GM23338 (cell line): ENCODE data around the gene TBCD.
"Not testable (repeated sequence)": the region's sequence is repeated elsewhere in the genome, so short reads cannot be mapped to it uniquely, and the experiment has no call there.

ENCODE experiments used
- CTCF ChIP-seq, 2 experiments: fragments of 200-600 bp in 1 of 2; sonication (generic) in 1 of 2; conservative IDR thresholded peaks; 2 replicates each; pipeline versions ENCODE4 v1.5.1 to v1.6.1; 2016 to 2017; ENCODE audit warnings: antibody characterized with exemption in 2 of 2, low read depth in 2 of 2, mild to moderate bottlenecking in 2 of 2, moderate library complexity in 1 of 2
- ETS1 ChIP-seq: IDR thresholded peaks from 2 replicates; pipeline ENCODE4 v1.6.1; 2016; ENCODE audit warnings: antibody characterized with exemption
- EZH2 ChIP-seq: fragments of 200-600 bp; sonication (generic); IDR thresholded peaks from one replicate; pipeline ENCODE4 v1.8.0; 2017; ENCODE audit warnings: antibody characterized with exemption, mild to moderate bottlenecking, low read depth; ENCODE audit not compliant: unreplicated experiment
- EZH2phosphoT487 ChIP-seq: fragments of 200-600 bp; sonication (generic); IDR thresholded peaks from one replicate; pipeline ENCODE4 v1.8.1; 2018; ENCODE audit warnings: antibody characterized with exemption; ENCODE audit not compliant: unreplicated experiment

DNA sequence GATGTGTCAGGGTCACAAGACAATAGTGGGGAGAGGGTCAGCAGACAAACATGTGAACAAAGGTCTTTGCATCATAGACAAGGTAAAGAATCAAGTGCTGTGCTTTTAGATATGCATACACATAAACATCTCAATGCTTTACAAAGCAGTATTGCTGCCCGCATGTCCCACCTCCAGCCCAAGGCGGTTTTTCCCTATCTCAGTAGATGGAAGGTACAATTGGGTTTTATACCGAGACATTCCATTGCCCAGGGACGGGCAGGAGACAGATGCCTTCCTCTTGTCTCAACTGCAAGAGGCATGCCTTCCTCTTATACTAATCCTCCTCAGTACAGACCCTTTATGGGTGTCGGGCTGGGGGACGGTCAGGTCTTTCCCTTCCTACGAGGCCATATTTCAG lies 7.1 kb upstream of the TBCD start:
- TF ChIP-seq EZH2phosphoT487; CTCF (conservative IDR thresholded peaks at IDR 0.05; ENCODE audit: low read depth in 2 of 2); ETS1; EZH2: not testable (repeated sequence)
